Right lobe of liver (tissue), 4 donors: ENCODE measurements around the gene USP2.

ENCODE experiments used
- POLR2A ChIP-seq: fragments of 450-650 bp; IDR thresholded peaks from one replicate; pipeline ENCODE4 v1.6.1; 2017; ENCODE audit warnings: antibody characterized with exemption, mild to moderate bottlenecking
- TF ChIP-seq, protein P1 (sequence below), 4 donors: fragments of 200-600 bp in 3 of 4; fragments of 450-650 bp in 1 of 4; IDR thresholded peaks; one replicate each; pipeline versions ENCODE4 v1.5.1 to v1.8.0; 2016 to 2022; ENCODE audit warnings: antibody characterized with exemption in 4 of 4, mild to moderate bottlenecking in 2 of 4
- donor health status: DM: no; HTN: no; CAD: no.
- donor health status: DM: no; HTN: no; CAD: no.
- donor health status: DM: no; HTN: yes; CAD: no.

DNA sequence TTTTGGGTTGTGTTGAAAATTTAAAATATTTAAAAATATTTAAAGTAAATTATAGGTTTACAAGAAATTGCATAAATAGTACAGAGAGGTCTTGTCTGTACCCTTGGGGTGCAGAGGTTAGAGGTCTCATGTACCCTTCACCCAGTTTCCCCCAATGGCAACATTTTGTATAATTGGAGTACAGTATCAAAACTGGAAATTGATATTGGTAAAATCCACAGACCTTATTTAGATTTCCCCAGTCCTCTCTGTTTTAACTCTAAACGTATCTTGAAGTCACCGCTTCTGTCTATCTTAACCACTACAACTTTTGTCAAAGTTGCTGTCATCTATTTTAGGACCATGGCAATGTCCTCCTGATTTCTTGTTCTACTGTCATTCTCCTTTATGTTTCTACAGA, 30.6 kb upstream of the USP2 start:
- TF ChIP-seq, protein P1, sequence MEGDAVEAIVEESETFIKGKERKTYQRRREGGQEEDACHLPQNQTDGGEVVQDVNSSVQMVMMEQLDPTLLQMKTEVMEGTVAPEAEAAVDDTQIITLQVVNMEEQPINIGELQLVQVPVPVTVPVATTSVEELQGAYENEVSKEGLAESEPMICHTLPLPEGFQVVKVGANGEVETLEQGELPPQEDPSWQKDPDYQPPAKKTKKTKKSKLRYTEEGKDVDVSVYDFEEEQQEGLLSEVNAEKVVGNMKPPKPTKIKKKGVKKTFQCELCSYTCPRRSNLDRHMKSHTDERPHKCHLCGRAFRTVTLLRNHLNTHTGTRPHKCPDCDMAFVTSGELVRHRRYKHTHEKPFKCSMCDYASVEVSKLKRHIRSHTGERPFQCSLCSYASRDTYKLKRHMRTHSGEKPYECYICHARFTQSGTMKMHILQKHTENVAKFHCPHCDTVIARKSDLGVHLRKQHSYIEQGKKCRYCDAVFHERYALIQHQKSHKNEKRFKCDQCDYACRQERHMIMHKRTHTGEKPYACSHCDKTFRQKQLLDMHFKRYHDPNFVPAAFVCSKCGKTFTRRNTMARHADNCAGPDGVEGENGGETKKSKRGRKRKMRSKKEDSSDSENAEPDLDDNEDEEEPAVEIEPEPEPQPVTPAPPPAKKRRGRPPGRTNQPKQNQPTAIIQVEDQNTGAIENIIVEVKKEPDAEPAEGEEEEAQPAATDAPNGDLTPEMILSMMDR (IDR thresholded peaks at IDR 0.05), result no peak
- no peak for TF ChIP-seq POLR2A
